GM18511 (cell line): ENCODE results near the gene RANBP3.
"Not testable (repeated sequence)": the region's sequence is repeated elsewhere in the genome, so short reads cannot be mapped to it uniquely, and the experiment has no call there.

ENCODE experiments used
- ATAC-seq: cut with Tn5 transposase; IDR thresholded peaks from one replicate; pipeline ENCODE4 v1.9.1; 2021; ENCODE audit warnings: mild to moderate bottlenecking, moderate library complexity; ENCODE audit not compliant: unreplicated experiment

RANBP3 gene

GRCh38 chr19:6010107-6010506, 32.2 kb upstream of the RANBP3 start:
- ATAC-seq = no peak

- no peak for ATAC-seq
Observed at GRCh38 chr19:6007866-6008265, 29.9 kb upstream of the RANBP3 start.

GRCh38 chr19:6006896-6007295, 29.0 kb upstream of the RANBP3 start:
- ATAC-seq = no peak

- not testable (repeated sequence) for ATAC-seq
Observed at GRCh38 chr19:6006070-6006446, 28.1 kb upstream of the RANBP3 start.

GRCh38 chr19:6005321-6006069, 27.6 kb upstream of the RANBP3 start:
- no peak for ATAC-seq

- no peak for ATAC-seq
Observed at GRCh38 chr19:6003976-6004375, 26.0 kb upstream of the RANBP3 start.

- ATAC-seq = no peak
Observed at GRCh38 chr19:6002591-6002990, 24.7 kb upstream of the RANBP3 start.

GRCh38 chr19:6000228-6000847, 22.4 kb upstream of the RANBP3 start:
- no peak for ATAC-seq

GRCh38 chr19:5999693-6000092, 21.8 kb upstream of the RANBP3 start:
- no peak for ATAC-seq

GRCh38 chr19:5997371-5997770, 19.4 kb upstream of the RANBP3 start:
- no peak for ATAC-seq

- ATAC-seq = no peak
Observed at GRCh38 chr19:5996623-5997320, 18.8 kb upstream of the RANBP3 start.

GRCh38 chr19:5996102-5996501, 18.2 kb upstream of the RANBP3 start:
- no peak for ATAC-seq

GRCh38 chr19:5995606-5996005, 17.7 kb upstream of the RANBP3 start:
- ATAC-seq = no peak

- ATAC-seq = no peak
Observed at GRCh38 chr19:5994405-5995165, 16.6 kb upstream of the RANBP3 start.

GRCh38 chr19:5993648-5994358, 15.9 kb upstream of the RANBP3 start:
- ATAC-seq = no peak

- ATAC-seq = no peak
Observed at GRCh38 chr19:5993201-5993600, 15.3 kb upstream of the RANBP3 start.

GRCh38 chr19:5992756-5993155, 14.8 kb upstream of the RANBP3 start:
- ATAC-seq = no peak

GRCh38 chr19:5991244-5991838, 13.4 kb upstream of the RANBP3 start:
- ATAC-seq = no peak

GRCh38 chr19:5990289-5990797, 12.4 kb upstream of the RANBP3 start:
- no peak for ATAC-seq
